ENCODE measurements around the gene AMN.

AMN gene

GRCh38 chr14:102899516-102899900 is 23.0 kb upstream of the AMN start:
- DNase-seq, result no peak

GRCh38 chr14:102900631-102901571 is 21.6 kb upstream of the AMN start:
- no peak for DNase-seq

GRCh38 chr14:102901633-102902032 is 20.8 kb upstream of the AMN start:
- no peak for DNase-seq

GRCh38 chr14:102902086-102902485 is 20.4 kb upstream of the AMN start:
- no peak for DNase-seq

- peak; percentile 36 for DNase-seq
These were observed 19.8 kb upstream of the AMN start for GRCh38 chr14:102902523-102903247.

- DNase-seq, result no peak
These were observed 19.1 kb upstream of the AMN start for GRCh38 chr14:102903248-102903888.

- DNase-seq, result no peak
These were observed 18.5 kb upstream of the AMN start for GRCh38 chr14:102903889-102904512.

GRCh38 chr14:102905116-102906108 is 17.1 kb upstream of the AMN start:
- no peak for DNase-seq

- no peak for DNase-seq
These were observed 15.7 kb upstream of the AMN start for GRCh38 chr14:102906616-102907302.

- DNase-seq, result no peak
These were observed 15.1 kb upstream of the AMN start for GRCh38 chr14:102907303-102907844.

GRCh38 chr14:102907980-102908730 is 14.3 kb upstream of the AMN start:
- DNase-seq, result no peak

- no peak for DNase-seq
These were observed 13.6 kb upstream of the AMN start for GRCh38 chr14:102908766-102909455.

- no peak for DNase-seq
These were observed 13.0 kb upstream of the AMN start for GRCh38 chr14:102909462-102909861.

- no peak for DNase-seq
These were observed 12.6 kb upstream of the AMN start for GRCh38 chr14:102909911-102910310.

- DNase-seq, result no peak
These were observed 12.0 kb upstream of the AMN start for GRCh38 chr14:102910442-102910841.

- DNase-seq, result no peak
These were observed 10.9 kb upstream of the AMN start for GRCh38 chr14:102911541-102911951.

- DNase-seq, result no peak
These were observed 10.3 kb upstream of the AMN start for GRCh38 chr14:102911991-102912761.

GRCh38 chr14:102913341-102914211 is 8.9 kb upstream of the AMN start:
- DNase-seq, result no peak

Data from COR-L47 (cell line).